IPS-15b (cell line): ENCODE data around the gene KIRREL1.
A peak's percentile ranks its signal among the peaks of the same experiment; 100 is the strongest.

Source experiments
- H3K27me3 ChIP-seq: one replicate; pipeline ENCODE4 v1.6.1; 2013; ENCODE audit warnings: low read length; ENCODE audit not compliant: control insufficient read depth, insufficient read depth
- H3K36me3 ChIP-seq: one replicate; pipeline ENCODE4 v1.6.1; 2013; ENCODE audit warnings: low read length; ENCODE audit not compliant: control insufficient read depth, insufficient read depth
- H3K4me1 ChIP-seq: one replicate; pipeline ENCODE4 v1.6.1; 2013; ENCODE audit warnings: mild to moderate bottlenecking, low read length; ENCODE audit not compliant: control insufficient read depth, insufficient read depth
- H3K4me3 ChIP-seq: one replicate; pipeline ENCODE4 v1.5.1; 2013; ENCODE audit warnings: low read depth, low read length
- H3K9ac ChIP-seq: one replicate; pipeline ENCODE4 v1.6.1; 2013; ENCODE audit warnings: low read depth, mild to moderate bottlenecking, low read length
- H3K9me3 ChIP-seq: one replicate; pipeline ENCODE4 v1.6.1; 2013; ENCODE audit warnings: mild to moderate bottlenecking, low read length; ENCODE audit not compliant: control insufficient read depth, insufficient read depth

The KIRREL1 gene

GRCh38 chr1:157976888-157977287 lies 16.6 kb upstream of the KIRREL1 start:
- H3K27me3 ChIP-seq: no peaks in the 10 kb centered on the region
- peaks cover 7% of the 10 kb centered on the region for H3K9me3 ChIP-seq
- H3K36me3 ChIP-seq: no peaks in the 10 kb centered on the region
- no peak overlapping the region for H3K4me3 ChIP-seq
- H3K4me1 ChIP-seq: peaks cover 6% of the 10 kb centered on the region
- H3K9ac ChIP-seq: no peak overlapping the region

- Histone ChIP-seq H3K9ac (no peak overlapping the region), H3K4me3 (no peak overlapping the region), H3K27me3 (no peaks in the 10 kb centered on the region), H3K9me3 (no peaks in the 10 kb centered on the region), H3K36me3 (no peaks in the 10 kb centered on the region), H3K4me1 (peaks cover 12% of the 10 kb centered on the region)
Measured at GRCh38 chr1:157978586-157979403, 14.7 kb upstream of the KIRREL1 start.

GRCh38 chr1:157982136-157982535 lies 11.3 kb upstream of the KIRREL1 start:
- Histone ChIP-seq H3K36me3 (no peaks in the 10 kb centered on the region), H3K4me1 (peaks cover 10% of the 10 kb centered on the region), H3K9ac (no peak overlapping the region), H3K9me3 (no peaks in the 10 kb centered on the region), H3K4me3 (no peak overlapping the region), H3K27me3 (no peaks in the 10 kb centered on the region)

- Histone ChIP-seq H3K4me3 (no peak overlapping the region), H3K9me3 (no peaks in the 10 kb centered on the region), H3K9ac (no peak overlapping the region), H3K27me3 (no peaks in the 10 kb centered on the region), H3K36me3 (no peaks in the 10 kb centered on the region), H3K4me1 (peaks cover 10% of the 10 kb centered on the region)
Measured at GRCh38 chr1:157983787-157984186, 9.7 kb upstream of the KIRREL1 start.

GRCh38 chr1:157984469-157984868 lies 9.0 kb upstream of the KIRREL1 start:
- Histone ChIP-seq H3K9me3 (no peaks in the 10 kb centered on the region), H3K4me3 (no peak overlapping the region), H3K36me3 (no peaks in the 10 kb centered on the region), H3K9ac (no peak overlapping the region), H3K27me3 (no peaks in the 10 kb centered on the region), H3K4me1 (peaks cover 10% of the 10 kb centered on the region)

- Histone ChIP-seq H3K4me1 (peaks cover 10% of the 10 kb centered on the region), H3K36me3 (no peaks in the 10 kb centered on the region), H3K4me3 (no peak overlapping the region), H3K9me3 (no peaks in the 10 kb centered on the region), H3K27me3 (no peaks in the 10 kb centered on the region), H3K9ac (no peak overlapping the region)
Measured at GRCh38 chr1:157985473-157985872, 8.0 kb upstream of the KIRREL1 start.

- no peaks in the 10 kb centered on the region for H3K36me3 ChIP-seq
- H3K4me3 ChIP-seq: no peak overlapping the region
- peaks cover 13% of the 10 kb centered on the region for H3K27me3 ChIP-seq
- H3K9ac ChIP-seq: no peak overlapping the region
- peaks cover 16% of the 10 kb centered on the region for H3K4me1 ChIP-seq
- no peaks in the 10 kb centered on the region for H3K9me3 ChIP-seq
Measured at GRCh38 chr1:157988002-157988401, 5.4 kb upstream of the KIRREL1 start.

- H3K4me3 ChIP-seq: peak overlapping the region; percentile 85
- H3K36me3 ChIP-seq: no peaks in the 10 kb centered on the region
- no peak overlapping the region for H3K9ac ChIP-seq
- H3K9me3 ChIP-seq: no peaks in the 10 kb centered on the region
- H3K27me3 ChIP-seq: peaks cover 13% of the 10 kb centered on the region
- H3K4me1 ChIP-seq: peaks cover 26% of the 10 kb centered on the region
Measured at GRCh38 chr1:157992031-157992832, 1.2 kb upstream of the KIRREL1 start.

GRCh38 chr1:157992833-157993146 lies 655 bp upstream of the KIRREL1 start:
- Histone ChIP-seq H3K27me3 (peaks cover 13% of the 10 kb centered on the region), H3K36me3 (no peaks in the 10 kb centered on the region), H3K9ac (no peak overlapping the region), H3K9me3 (no peaks in the 10 kb centered on the region), H3K4me1 (peaks cover 26% of the 10 kb centered on the region), H3K4me3 (peak overlapping the region; percentile 85)

- H3K4me3 ChIP-seq: peak overlapping the region; percentile 85
- peaks cover 26% of the 10 kb centered on the region for H3K4me1 ChIP-seq
- H3K36me3 ChIP-seq: no peaks in the 10 kb centered on the region
- H3K27me3 ChIP-seq: peaks cover 13% of the 10 kb centered on the region
- H3K9ac ChIP-seq: peak overlapping the region; percentile 32
- H3K9me3 ChIP-seq: no peaks in the 10 kb centered on the region
Measured at GRCh38 chr1:157993918-157994605, 617 bp downstream of the KIRREL1 start.

GRCh38 chr1:157994704-157995582 lies 1.5 kb downstream of the KIRREL1 start:
- peak overlapping the region; percentile 13 for H3K9ac ChIP-seq
- peaks cover 13% of the 10 kb centered on the region for H3K27me3 ChIP-seq
- peak overlapping the region; percentile 44 for H3K4me3 ChIP-seq
- no peaks in the 10 kb centered on the region for H3K9me3 ChIP-seq
- H3K4me1 ChIP-seq: peaks cover 26% of the 10 kb centered on the region
- H3K36me3 ChIP-seq: no peaks in the 10 kb centered on the region
